WTC11 (cell line): ENCODE data around the gene TEP1. TPM values are rescaled to one million over a fixed set of nuclear protein-coding genes. Genes with fewer than 3 reads are reported as not detected.

Experiments used
- ATAC-seq: fragments of 200-7000 bp; cut with Tn5 transposase; 2 replicates; pipeline ENCODE4 v1.10.0; 2021; ENCODE audit warnings: mild to moderate bottlenecking, moderate library complexity
- CTCF ChIA-PET: fragments of 300-600 bp; sonication (Branson Sonifier 250); formaldehyde crosslinking; loops from one replicate; lab custom pipeline; 2021; ENCODE audit warnings: antibody characterized with exemption; lab: Charles Lee
- POLR2A ChIA-PET: fragments of 350-600 bp; sonication (Branson Sonifier 250); formaldehyde crosslinking; loops from one replicate; lab custom pipeline; 2021; ENCODE audit warnings: antibody characterized with exemption; lab: Charles Lee
- DNase-seq: peaks from one replicate; pipeline ENCODE4 v3.0.0; 2021; ENCODE audit warnings: low spot score
- H3K27ac Mint-ChIP-seq: 2 replicates; pipeline ENCODE4 v1.8.0; 2021; ENCODE audit warnings: mixed read lengths
- H3K27me3 Mint-ChIP-seq: 2 replicates; pipeline ENCODE4 v1.8.0; 2021; ENCODE audit warnings: low read depth, mild to moderate bottlenecking, moderate library complexity, mixed read lengths
- H3K36me3 Mint-ChIP-seq: 2 replicates; pipeline ENCODE4 v1.8.0; 2021; ENCODE audit warnings: mixed read lengths
- H3K4me1 Mint-ChIP-seq: 2 replicates; pipeline ENCODE4 v1.8.0; 2022; ENCODE audit warnings: mixed read lengths
- H3K4me3 Mint-ChIP-seq: 2 replicates; pipeline ENCODE4 v1.8.0; 2021; ENCODE audit warnings: mild to moderate bottlenecking, moderate library complexity, mixed read lengths
- H3K9me3 Mint-ChIP-seq: 2 replicates; pipeline ENCODE4 v1.8.0; 2021; ENCODE audit warnings: mixed read lengths
- ATF1 ChIP-seq: sonication (generic); formaldehyde crosslinking; IDR thresholded peaks from 2 replicates; pipeline ENCODE4 v1.8.1; 2023; ENCODE audit warnings: mild to moderate bottlenecking, moderate library complexity, missing genetic modification reagents
- CBFB ChIP-seq: sonication (generic); formaldehyde crosslinking; IDR thresholded peaks from 2 replicates; pipeline ENCODE4 v1.8.1; 2022; ENCODE audit warnings: mild to moderate bottlenecking, low read depth, missing genetic modification reagents
- CREM ChIP-seq: sonication (generic); formaldehyde crosslinking; IDR thresholded peaks from 2 replicates; pipeline ENCODE4 v1.8.1; 2022; ENCODE audit warnings: mild to moderate bottlenecking, missing genetic modification reagents, moderate library complexity
- ELF4 ChIP-seq: sonication (generic); formaldehyde crosslinking; IDR thresholded peaks from 2 replicates; pipeline ENCODE4 v1.8.1; 2022; ENCODE audit warnings: low read depth, mild to moderate bottlenecking, moderate library complexity, missing genetic modification reagents
- FOXJ3 ChIP-seq: sonication (generic); formaldehyde crosslinking; IDR thresholded peaks from 2 replicates; pipeline ENCODE4 v1.9.0; 2021; ENCODE audit warnings: missing genetic modification reagents, mild to moderate bottlenecking, borderline replicate concordance
- FOXK1 ChIP-seq: sonication (generic); formaldehyde crosslinking; IDR thresholded peaks from 2 replicates; pipeline ENCODE4 v1.8.0; 2022; ENCODE audit warnings: mild to moderate bottlenecking, moderate library complexity, missing genetic modification reagents
- GABPB1 ChIP-seq: sonication (generic); formaldehyde crosslinking; IDR thresholded peaks from 2 replicates; pipeline ENCODE4 v1.8.1; 2023; ENCODE audit warnings: mild to moderate bottlenecking, missing genetic modification reagents
- GRHL2 ChIP-seq: fragments of 250-450 bp; sonication (Bioruptor Pico); IDR thresholded peaks from 2 replicates; pipeline ENCODE4 v1.8.0; 2022; ENCODE audit warnings: mild to moderate bottlenecking, moderate library complexity; ENCODE audit not compliant: insufficient replicate concordance, severe bottlenecking
- HMGA2 ChIP-seq: fragments of 250-450 bp; sonication (Bioruptor Pico); IDR thresholded peaks from 2 replicates; pipeline ENCODE4 v1.4.0; 2021; ENCODE audit warnings: mild to moderate bottlenecking, moderate library complexity
- JAZF1 ChIP-seq: fragments of 250-450 bp; sonication (Bioruptor Pico); IDR thresholded peaks from 2 replicates; pipeline ENCODE4 v1.9.0; 2021; ENCODE audit warnings: moderate library complexity, mild to moderate bottlenecking, inconsistent platforms
- KAT7 ChIP-seq: sonication (generic); formaldehyde crosslinking; IDR thresholded peaks from 2 replicates; pipeline ENCODE4 v1.8.1; 2023; ENCODE audit warnings: missing genetic modification reagents, mild to moderate bottlenecking, borderline replicate concordance
- NFYB ChIP-seq: sonication (generic); formaldehyde crosslinking; conservative IDR thresholded peaks from 2 replicates; pipeline ENCODE4 v1.8.0; 2022; ENCODE audit warnings: low read depth, missing genetic modification reagents
- NR2C2 ChIP-seq: sonication (generic); formaldehyde crosslinking; IDR thresholded peaks from 2 replicates; pipeline ENCODE4 v1.8.0; 2022; ENCODE audit warnings: mild to moderate bottlenecking, missing genetic modification reagents
- SMAD4 ChIP-seq: sonication (generic); formaldehyde crosslinking; IDR thresholded peaks from 2 replicates; pipeline ENCODE4 v1.8.0; 2022; ENCODE audit warnings: mild to moderate bottlenecking, missing genetic modification reagents
- SOX15 ChIP-seq: fragments of 250-450 bp; sonication (Bioruptor Pico); IDR thresholded peaks from 2 replicates; pipeline ENCODE4 v1.9.0; 2021; ENCODE audit warnings: mild to moderate bottlenecking
- TEAD4 ChIP-seq: sonication (generic); formaldehyde crosslinking; IDR thresholded peaks from 2 replicates; pipeline ENCODE4 v1.8.0; 2022; ENCODE audit warnings: mild to moderate bottlenecking, missing genetic modification reagents
- ZNF138 ChIP-seq: sonication (generic); formaldehyde crosslinking; conservative IDR thresholded peaks from 2 replicates; pipeline ENCODE4 v1.8.1; 2022; ENCODE audit warnings: mild to moderate bottlenecking, moderate library complexity, missing genetic modification reagents
- ZNF219 ChIP-seq: sonication (generic); formaldehyde crosslinking; IDR thresholded peaks from 2 replicates; pipeline ENCODE4 v1.8.0; 2023; ENCODE audit warnings: missing genetic modification reagents, mild to moderate bottlenecking, borderline replicate concordance
- ZNF232 ChIP-seq: sonication (generic); formaldehyde crosslinking; IDR thresholded peaks from 2 replicates; pipeline ENCODE4 v1.8.0; 2022; ENCODE audit warnings: mild to moderate bottlenecking, missing genetic modification reagents
- ZNF416 ChIP-seq: fragments of 250-450 bp; sonication (Bioruptor Pico); IDR thresholded peaks from 2 replicates; pipeline ENCODE4 v1.9.0; 2021; ENCODE audit warnings: mild to moderate bottlenecking, inconsistent platforms
- ZNF423 ChIP-seq: fragments of 250-450 bp; sonication (Bioruptor Pico); IDR thresholded peaks from 2 replicates; pipeline ENCODE4 v2.1.2; 2022; ENCODE audit warnings: mild to moderate bottlenecking, moderate library complexity
- total RNA-seq: library from RNA; stranded (reverse); gene quantifications from 3 replicates; pipeline ENCODE4 v1.2.3, GENCODE V29; 2021
- TF ChIP-seq, protein P1 (sequence below): sonication (generic); formaldehyde crosslinking; IDR thresholded peaks from 2 replicates; pipeline ENCODE4 v1.8.1; 2022; ENCODE audit warnings: low read depth, mild to moderate bottlenecking, moderate library complexity, missing genetic modification reagents, borderline replicate concordance
- TF ChIP-seq, protein P2 (sequence below): sonication (generic); formaldehyde crosslinking; IDR thresholded peaks from 2 replicates; pipeline ENCODE4 v1.8.1; 2023; ENCODE audit warnings: mild to moderate bottlenecking, missing genetic modification reagents, borderline replicate concordance
- TF ChIP-seq, protein P3 (sequence below): fragments of 250-450 bp; sonication (Bioruptor Pico); IDR thresholded peaks from 2 replicates; pipeline ENCODE4 v1.9.0; 2021; ENCODE audit warnings: moderate library complexity, mild to moderate bottlenecking, inconsistent platforms, borderline replicate concordance
- TF ChIP-seq, protein P4 (sequence below): sonication (generic); formaldehyde crosslinking; IDR thresholded peaks from 2 replicates; pipeline ENCODE4 v1.8.1; 2023; ENCODE audit warnings: mild to moderate bottlenecking, missing genetic modification reagents, moderate library complexity
- TF ChIP-seq, protein P5 (sequence below): sonication (generic); formaldehyde crosslinking; IDR thresholded peaks from 2 replicates; pipeline ENCODE4 v1.8.0; 2022; ENCODE audit warnings: mild to moderate bottlenecking, missing genetic modification reagents
- TF ChIP-seq, protein P6 (sequence below): sonication (generic); formaldehyde crosslinking; IDR thresholded peaks from 2 replicates; pipeline ENCODE4 v1.8.1; 2022; ENCODE audit warnings: low read depth, missing genetic modification reagents, borderline replicate concordance

The TEP1 gene
- total RNA-seq, 1 experiment from 2014 or later: 16.0 TPM

DNA sequence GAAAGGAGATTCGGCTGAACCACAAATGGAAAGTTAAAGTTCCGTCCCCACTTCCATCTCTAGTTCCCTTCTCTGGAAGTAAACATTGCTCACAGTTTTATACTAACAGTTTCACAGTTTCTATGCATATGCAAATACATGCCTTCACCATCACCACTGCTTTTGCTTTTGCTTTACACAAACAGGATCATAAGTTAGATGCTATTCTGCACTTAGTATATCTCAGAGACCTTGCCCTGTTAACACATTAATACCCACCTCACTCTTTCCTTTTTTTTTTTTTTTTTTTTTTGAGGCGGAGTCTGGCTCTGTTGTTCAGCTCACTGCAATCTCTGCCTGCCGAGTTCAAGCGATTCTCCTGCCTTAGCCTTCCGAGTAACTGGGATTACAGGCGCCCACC is 890 bp downstream of the TEP1 start (continued):
- TF ChIP-seq, protein P1, sequence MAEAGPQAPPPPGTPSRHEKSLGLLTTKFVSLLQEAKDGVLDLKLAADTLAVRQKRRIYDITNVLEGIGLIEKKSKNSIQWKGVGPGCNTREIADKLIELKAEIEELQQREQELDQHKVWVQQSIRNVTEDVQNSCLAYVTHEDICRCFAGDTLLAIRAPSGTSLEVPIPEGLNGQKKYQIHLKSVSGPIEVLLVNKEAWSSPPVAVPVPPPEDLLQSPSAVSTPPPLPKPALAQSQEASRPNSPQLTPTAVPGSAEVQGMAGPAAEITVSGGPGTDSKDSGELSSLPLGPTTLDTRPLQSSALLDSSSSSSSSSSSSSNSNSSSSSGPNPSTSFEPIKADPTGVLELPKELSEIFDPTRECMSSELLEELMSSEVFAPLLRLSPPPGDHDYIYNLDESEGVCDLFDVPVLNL: no peak
- TF ChIP-seq ZNF423 (CRISPR knock-in tag): no peak
- TF ChIP-seq GABPB1 (CRISPR knock-in tag): no peak
- no peak for TF ChIP-seq CREM (CRISPR knock-in tag)
- TF ChIP-seq, protein P2, sequence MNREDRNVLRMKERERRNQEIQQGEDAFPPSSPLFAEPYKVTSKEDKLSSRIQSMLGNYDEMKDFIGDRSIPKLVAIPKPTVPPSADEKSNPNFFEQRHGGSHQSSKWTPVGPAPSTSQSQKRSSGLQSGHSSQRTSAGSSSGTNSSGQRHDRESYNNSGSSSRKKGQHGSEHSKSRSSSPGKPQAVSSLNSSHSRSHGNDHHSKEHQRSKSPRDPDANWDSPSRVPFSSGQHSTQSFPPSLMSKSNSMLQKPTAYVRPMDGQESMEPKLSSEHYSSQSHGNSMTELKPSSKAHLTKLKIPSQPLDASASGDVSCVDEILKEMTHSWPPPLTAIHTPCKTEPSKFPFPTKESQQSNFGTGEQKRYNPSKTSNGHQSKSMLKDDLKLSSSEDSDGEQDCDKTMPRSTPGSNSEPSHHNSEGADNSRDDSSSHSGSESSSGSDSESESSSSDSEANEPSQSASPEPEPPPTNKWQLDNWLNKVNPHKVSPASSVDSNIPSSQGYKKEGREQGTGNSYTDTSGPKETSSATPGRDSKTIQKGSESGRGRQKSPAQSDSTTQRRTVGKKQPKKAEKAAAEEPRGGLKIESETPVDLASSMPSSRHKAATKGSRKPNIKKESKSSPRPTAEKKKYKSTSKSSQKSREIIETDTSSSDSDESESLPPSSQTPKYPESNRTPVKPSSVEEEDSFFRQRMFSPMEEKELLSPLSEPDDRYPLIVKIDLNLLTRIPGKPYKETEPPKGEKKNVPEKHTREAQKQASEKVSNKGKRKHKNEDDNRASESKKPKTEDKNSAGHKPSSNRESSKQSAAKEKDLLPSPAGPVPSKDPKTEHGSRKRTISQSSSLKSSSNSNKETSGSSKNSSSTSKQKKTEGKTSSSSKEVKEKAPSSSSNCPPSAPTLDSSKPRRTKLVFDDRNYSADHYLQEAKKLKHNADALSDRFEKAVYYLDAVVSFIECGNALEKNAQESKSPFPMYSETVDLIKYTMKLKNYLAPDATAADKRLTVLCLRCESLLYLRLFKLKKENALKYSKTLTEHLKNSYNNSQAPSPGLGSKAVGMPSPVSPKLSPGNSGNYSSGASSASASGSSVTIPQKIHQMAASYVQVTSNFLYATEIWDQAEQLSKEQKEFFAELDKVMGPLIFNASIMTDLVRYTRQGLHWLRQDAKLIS (CRISPR knock-in tag): no peak
- TF ChIP-seq, protein P3, sequence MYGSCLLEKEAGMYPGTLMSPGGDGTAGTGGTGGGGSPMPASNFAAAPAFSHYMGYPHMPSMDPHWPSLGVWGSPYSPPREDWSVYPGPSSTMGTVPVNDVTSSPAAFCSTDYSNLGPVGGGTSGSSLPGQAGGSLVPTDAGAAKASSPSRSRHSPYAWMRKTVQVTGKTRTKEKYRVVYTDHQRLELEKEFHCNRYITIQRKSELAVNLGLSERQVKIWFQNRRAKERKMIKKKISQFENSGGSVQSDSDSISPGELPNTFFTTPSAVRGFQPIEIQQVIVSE (CRISPR knock-in tag): no peak
- no peak for TF ChIP-seq TEAD4 (CRISPR knock-in tag)
- TF ChIP-seq SOX15 (CRISPR knock-in tag): no peak
- no peak for TF ChIP-seq JAZF1 (CRISPR knock-in tag)

DNA sequence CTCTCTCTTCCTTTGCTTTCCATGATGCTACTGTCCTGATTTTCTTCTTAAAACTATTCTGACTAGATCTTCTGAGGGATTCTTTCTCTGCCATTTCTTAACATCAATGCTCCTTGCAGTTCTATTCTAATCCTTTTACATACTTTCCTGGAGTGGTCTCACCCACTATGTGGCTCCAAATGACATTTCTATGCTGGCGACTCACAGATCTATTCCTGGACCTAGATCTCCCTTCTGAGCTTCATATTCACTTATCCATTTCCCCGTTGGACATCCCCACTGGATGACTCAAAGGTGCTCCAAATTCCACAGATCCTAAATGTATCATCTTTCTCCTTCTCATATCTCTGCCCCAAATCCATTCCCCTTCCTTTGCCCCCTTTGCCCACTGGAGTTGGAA is 4.1 kb downstream of the TEP1 start:
- Mint-ChIP-seq H3K27ac (no peak overlapping the region), H3K27me3 (no peaks in the 10 kb centered on the region), H3K4me1 (peaks cover 11% of the 10 kb centered on the region), H3K36me3 (peaks cover 16% of the 10 kb centered on the region), H3K4me3 (no peak overlapping the region), H3K9me3 (no peaks in the 10 kb centered on the region)
- no peak for DNase-seq
- no peak for TF ChIP-seq GRHL2 (CRISPR knock-in tag)
- TF ChIP-seq FOXK1 (CRISPR knock-in tag): no peak
- no peak for TF ChIP-seq NFYB
- no peak for TF ChIP-seq ZNF416
- no peak for TF ChIP-seq SMAD4 (CRISPR knock-in tag)
- TF ChIP-seq ELF4: no peak
- TF ChIP-seq, protein P4, sequence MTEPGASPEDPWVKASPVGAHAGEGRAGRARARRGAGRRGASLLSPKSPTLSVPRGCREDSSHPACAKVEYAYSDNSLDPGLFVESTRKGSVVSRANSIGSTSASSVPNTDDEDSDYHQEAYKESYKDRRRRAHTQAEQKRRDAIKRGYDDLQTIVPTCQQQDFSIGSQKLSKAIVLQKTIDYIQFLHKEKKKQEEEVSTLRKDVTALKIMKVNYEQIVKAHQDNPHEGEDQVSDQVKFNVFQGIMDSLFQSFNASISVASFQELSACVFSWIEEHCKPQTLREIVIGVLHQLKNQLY (CRISPR knock-in tag): no peak
- no peak for TF ChIP-seq ZNF423 (CRISPR knock-in tag)
- no peak for TF ChIP-seq NR2C2 (CRISPR knock-in tag)
- TF ChIP-seq ATF1 (CRISPR knock-in tag): no peak
- TF ChIP-seq HMGA2 (CRISPR knock-in tag): no peak
- no peak for TF ChIP-seq ZNF219 (CRISPR knock-in tag)
- TF ChIP-seq KAT7: no peak
- ChIA-PET CTCF (no interaction called here), POLR2A (no interaction called here)
- no peak for ATAC-seq

DNA sequence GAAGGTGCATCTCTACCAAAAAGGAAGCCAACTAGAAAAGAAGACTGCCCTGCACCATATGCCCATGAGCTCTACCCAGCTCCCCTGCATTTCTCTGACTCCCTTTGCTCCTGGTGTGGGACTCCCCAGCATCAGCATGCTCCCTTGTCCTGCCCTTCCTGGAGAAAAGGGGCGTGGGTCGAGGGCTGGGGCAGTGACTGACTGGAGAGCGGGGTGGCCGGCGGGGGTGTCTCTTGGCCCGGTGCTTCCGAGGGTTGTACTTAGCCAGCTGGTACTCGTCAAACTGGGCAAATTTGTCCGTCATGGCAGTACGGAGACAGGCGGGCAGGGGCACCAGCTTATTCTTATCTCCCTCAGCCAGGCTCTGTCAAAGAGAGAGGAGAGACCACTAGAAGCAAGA is 9.8 kb downstream of the TEP1 start:
- Mint-ChIP-seq H3K9me3 (no peaks in the 10 kb centered on the region), H3K36me3 (peaks cover 29% of the 10 kb centered on the region), H3K27ac (no peak overlapping the region), H3K27me3 (no peaks in the 10 kb centered on the region), H3K4me3 (no peak overlapping the region), H3K4me1 (no peaks in the 10 kb centered on the region)
- POLR2A ChIA-PET: no interaction called here
- CTCF ChIA-PET: interaction anchor here (3.0 kb wide), 1 partner anchor 12 kb away, joined by 9 read pairs; no protein-coding TSS in a partner anchor
- ATAC-seq: no peak
- no peak for DNase-seq
- no peak for TF ChIP-seq HMGA2 (CRISPR knock-in tag)
- TF ChIP-seq ZNF219 (CRISPR knock-in tag): no peak
- TF ChIP-seq ZNF232 (CRISPR knock-in tag): no peak
- TF ChIP-seq SMAD4 (CRISPR knock-in tag): no peak
- TF ChIP-seq ZNF138 (CRISPR knock-in tag): no peak
- no peak for TF ChIP-seq FOXJ3 (CRISPR knock-in tag)
- TF ChIP-seq, protein P5, sequence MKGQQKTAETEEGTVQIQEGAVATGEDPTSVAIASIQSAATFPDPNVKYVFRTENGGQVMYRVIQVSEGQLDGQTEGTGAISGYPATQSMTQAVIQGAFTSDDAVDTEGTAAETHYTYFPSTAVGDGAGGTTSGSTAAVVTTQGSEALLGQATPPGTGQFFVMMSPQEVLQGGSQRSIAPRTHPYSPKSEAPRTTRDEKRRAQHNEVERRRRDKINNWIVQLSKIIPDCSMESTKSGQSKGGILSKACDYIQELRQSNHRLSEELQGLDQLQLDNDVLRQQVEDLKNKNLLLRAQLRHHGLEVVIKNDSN (CRISPR knock-in tag): no peak
- no peak for TF ChIP-seq CBFB
- TF ChIP-seq JAZF1 (CRISPR knock-in tag): no peak
- TF ChIP-seq, protein P6, sequence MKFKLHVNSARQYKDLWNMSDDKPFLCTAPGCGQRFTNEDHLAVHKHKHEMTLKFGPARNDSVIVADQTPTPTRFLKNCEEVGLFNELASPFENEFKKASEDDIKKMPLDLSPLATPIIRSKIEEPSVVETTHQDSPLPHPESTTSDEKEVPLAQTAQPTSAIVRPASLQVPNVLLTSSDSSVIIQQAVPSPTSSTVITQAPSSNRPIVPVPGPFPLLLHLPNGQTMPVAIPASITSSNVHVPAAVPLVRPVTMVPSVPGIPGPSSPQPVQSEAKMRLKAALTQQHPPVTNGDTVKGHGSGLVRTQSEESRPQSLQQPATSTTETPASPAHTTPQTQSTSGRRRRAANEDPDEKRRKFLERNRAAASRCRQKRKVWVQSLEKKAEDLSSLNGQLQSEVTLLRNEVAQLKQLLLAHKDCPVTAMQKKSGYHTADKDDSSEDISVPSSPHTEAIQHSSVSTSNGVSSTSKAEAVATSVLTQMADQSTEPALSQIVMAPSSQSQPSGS (CRISPR knock-in tag): no peak
